ENCODE measurements around the gene TRA2B. TPM values are rescaled to one million over a fixed set of nuclear protein-coding genes. Genes with fewer than 3 reads are reported as not detected.

TRA2B gene
- total and polyA plus RNA-seq, 2 of the 8 experiments (the other 6 are each of a cell fraction or from before 2014, with no cell fraction given): 206 to 274 TPM

DNA sequence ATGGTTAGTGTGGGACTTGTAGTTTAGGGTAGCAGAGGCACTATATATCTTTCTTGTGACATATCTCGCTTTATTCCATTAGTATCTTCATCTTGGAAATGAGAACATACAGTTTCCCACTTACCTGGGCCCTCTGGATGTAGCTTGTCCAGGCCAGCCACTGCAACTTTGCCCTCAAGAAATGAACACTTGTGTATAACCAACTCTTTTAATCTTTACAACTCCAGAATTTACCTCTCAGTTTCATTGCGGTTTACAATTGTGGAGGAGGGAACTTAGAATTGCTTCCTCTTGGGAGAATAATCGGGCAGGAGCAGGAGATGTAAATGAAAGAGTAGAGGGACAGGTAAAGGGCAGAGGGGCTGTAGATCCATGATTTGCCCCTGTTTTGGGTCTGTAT lies 18.4 kb upstream of the TRA2B start:
- Histone ChIP-seq H3K4me3 (ENCODE audit: extremely low read depth in 1 of 4, insufficient read depth in 2 of 4, low read depth in 3 of 4, low read length in 4 of 4) (no peak overlapping the region), H2AFZ (ENCODE audit: low read length) (no peak overlapping the region), H2BK12ac (ENCODE audit: low read depth, low read length) (no peak overlapping the region), H3K18ac (ENCODE audit: extremely low read depth, low read length) (no peak overlapping the region), H3K14ac (ENCODE audit: insufficient read length) (no peak overlapping the region), H2AK5ac (ENCODE audit: low read depth, low read length) (no peak overlapping the region), H3K79me2 (ENCODE audit: control insufficient read depth in 1 of 2, insufficient read depth in 2 of 2, low read length in 2 of 2) (no peaks in the 10 kb centered on the region), H3K23me2 (ENCODE audit: low read depth, low read length) (no peaks in the 10 kb centered on the region), H2BK5ac (ENCODE audit: low read depth, low read length) (no peak overlapping the region), H4K91ac (replicated peaks; ENCODE audit: insufficient read length, low read length) (no peak overlapping the region), H3K4me1 (replicated peaks in 1 of 4; ENCODE audit: control insufficient read depth in 3 of 4, insufficient read depth in 4 of 4, low read length in 3 of 4) (peaks cover 0 to 4% (median 0%) of the 10 kb centered on the region in 4 experiments; a peak in 1 of 7 replicates), H3K9ac (replicated peaks in 1 of 4; ENCODE audit: extremely low read depth in 1 of 4, low read depth in 3 of 4, low read length in 3 of 4) (no peak overlapping the region), H3K56ac (replicated peaks; ENCODE audit: insufficient read length, low read depth, low read length) (no peak overlapping the region), H4K5ac (ENCODE audit: insufficient read length, low read depth, low read length) (no peak overlapping the region), H3K4me2 (ENCODE audit: insufficient read depth in 1 of 2, low read depth in 2 of 2, low read length in 2 of 2) (no peak overlapping the region), H3K36me3 (ENCODE audit: control insufficient read depth in 2 of 4, insufficient read depth in 4 of 4, low read length in 3 of 4) (no peaks in the 10 kb centered on the region), H2BK20ac (ENCODE audit: low read length) (no peak overlapping the region), H4K20me1 (replicated peaks in 1 of 2; ENCODE audit: control insufficient read depth in 1 of 2, insufficient read depth in 2 of 2, low read length in 2 of 2) (no peaks in the 10 kb centered on the region), H3K79me1 (ENCODE audit: low read depth, low read length) (no peaks in the 10 kb centered on the region), H3K27me3 (replicated peaks in 1 of 4; ENCODE audit: control insufficient read depth in 3 of 4, extremely low read depth in 1 of 4, insufficient read depth in 3 of 4, low read length in 3 of 4) (no peaks in the 10 kb centered on the region), H3K4ac (replicated peaks; ENCODE audit: insufficient read length, low read depth, low read length) (no peak overlapping the region), H3K9me3 (ENCODE audit: insufficient read depth in 2 of 2, low read depth in 1 of 2, low read length in 1 of 2) (no peaks in the 10 kb centered on the region), H2BK15ac (ENCODE audit: low read length) (no peak overlapping the region), H2BK120ac (replicated peaks; ENCODE audit: low read depth, low read length) (no peak overlapping the region), H3K27ac (ENCODE audit: low read depth, low read length) (no peak overlapping the region), H3K23ac (ENCODE audit: insufficient read length) (no peak overlapping the region), H4K8ac (ENCODE audit: extremely low read depth, insufficient read depth, low read length) (no peak overlapping the region)
- ChIA-PET POLR2A (ENCODE audit: partially characterized antibody) (interaction anchor here (3.3 kb wide), 1 partner anchor 19 kb away, joined by 18 read pairs; the partner anchor contains the start of gene TRA2B), CTCF (ENCODE audit: partially characterized antibody) (interaction anchor here (0.6 to 6.6 kb wide), 8 partner anchors 12 to 1771 kb away, joined by 3 to 62 read pairs (median 4); no protein-coding TSS in a partner anchor)
- FAIRE-seq (no peak), DNase-seq (ENCODE audit: low read depth in 1 of 2, low spot score in 2 of 2) (no peak)
- TF ChIP-seq SP2 (IDR thresholded peaks at IDR 0.05; ENCODE audit: low read length): no peak
- TF ChIP-seq CBX8 (IDR thresholded peaks at IDR 0.05; ENCODE audit: borderline replicate concordance, low read depth, low read length): no peak
- TF ChIP-seq EZH2 (IDR thresholded peaks at IDR 0.05; ENCODE audit: low read depth, low read length, severe bottlenecking): no peak
- TF ChIP-seq SP1 (IDR thresholded peaks at IDR 0.05; ENCODE audit: low read depth, low read length): no peak
- no peak for TF ChIP-seq SIN3A (conservative IDR thresholded peaks at IDR 0.05 in 1 of 2, IDR thresholded peaks at IDR 0.05 in 1 of 2; ENCODE audit: low read depth in 1 of 2, low read length in 2 of 2)
- no peak for TF ChIP-seq CEBPB (IDR thresholded peaks at IDR 0.05; ENCODE audit: low read depth, low read length)
- TF ChIP-seq POLR2A (IDR thresholded peaks at IDR 0.05; ENCODE audit: control extremely low read depth in 1 of 2, low read depth in 2 of 2, low read length in 2 of 2): no peak
- no peak for TF ChIP-seq ZNF274 (IDR thresholded peaks at IDR 0.05; ENCODE audit: borderline replicate concordance, extremely low read depth, low read length)
- TF ChIP-seq BRCA1 (IDR thresholded peaks at IDR 0.05; ENCODE audit: low read depth, low read length): no peak
- TF ChIP-seq SP4 (IDR thresholded peaks at IDR 0.05; ENCODE audit: low read length): no peak
- no peak for TF ChIP-seq YY1 (IDR thresholded peaks at IDR 0.05; ENCODE audit: low read depth, low read length)
- TF ChIP-seq NANOG (IDR thresholded peaks at IDR 0.05; ENCODE audit: insufficient read depth, low read depth, low read length, poor library complexity, severe bottlenecking): no peak
- TF ChIP-seq GABPA (IDR thresholded peaks at IDR 0.05; ENCODE audit: borderline replicate concordance, insufficient read depth, low read length): no peak
- TF ChIP-seq SIX5 (IDR thresholded peaks at IDR 0.05; ENCODE audit: low read depth, low read length): no peak
- no peak for TF ChIP-seq BCL11A (IDR thresholded peaks at IDR 0.05; ENCODE audit: low read depth in 2 of 2, low read length in 2 of 2)
- TF ChIP-seq KDM5A (IDR thresholded peaks at IDR 0.05; ENCODE audit: low read length): no peak
- WGBS, 2 experiments (ENCODE audit: extremely low coverage in 1 of 2, insufficient coverage in 1 of 2, insufficient read length in 1 of 2, insufficient replicate concordance in 2 of 2, low coverage in 1 of 2, low lambda C conversion rate in 2 of 2, missing lambda C conversion rate in 1 of 2): 85% methylated on average over 3 of the region's 3 CpGs; no CpG with 5 or more reads in 1 of the 2 experiments

Data from H1 (cell line).